Mesothelial cell of epicardium (in vitro differentiated cells): ENCODE results near the gene PYROXD2. TPM values are rescaled to one million over a fixed set of nuclear protein-coding genes. Genes with fewer than 3 reads are reported as not detected.

Experiments used
- DNase-seq, 2 experiments: peaks; one replicate each; pipeline ENCODE4 v3.0.0; 2021; ENCODE audit warnings: low spot score in 2 of 2; ENCODE audit not compliant: unreplicated experiment in 2 of 2
- H3K27ac Mint-ChIP-seq: 2 replicates; pipeline ENCODE4 v1.8.0; 2021; ENCODE audit warnings: mixed read lengths
- H3K27me3 Mint-ChIP-seq: 2 replicates; pipeline ENCODE4 v1.8.0; 2021; ENCODE audit warnings: low read depth, mixed read lengths
- H3K36me3 Mint-ChIP-seq: 2 replicates; pipeline ENCODE4 v1.8.0; 2021; ENCODE audit warnings: mixed read lengths
- H3K4me1 Mint-ChIP-seq: 2 replicates; pipeline ENCODE4 v1.8.0; 2021; ENCODE audit warnings: mixed read lengths
- H3K4me3 Mint-ChIP-seq: 2 replicates; pipeline ENCODE4 v1.8.0; 2021; ENCODE audit warnings: mild to moderate bottlenecking, moderate library complexity, mixed read lengths
- H3K9me3 Mint-ChIP-seq: 2 replicates; pipeline ENCODE4 v1.8.0; 2021; ENCODE audit warnings: mixed read lengths
- total RNA-seq: library from RNA; stranded (reverse); gene quantifications from 3 replicates; pipeline ENCODE4 v1.2.1, GENCODE V29; 2021
- TF ChIP-seq, protein P1 (sequence below): fragments of 200-600 bp; sonication (generic); IDR thresholded peaks from one replicate; pipeline ENCODE4 v1.5.0; 2021; ENCODE audit warnings: antibody characterized with exemption; ENCODE audit not compliant: unreplicated experiment

Gene PYROXD2
- total RNA-seq, 1 donor from 2014 or later, result 31.9 TPM

DNA sequence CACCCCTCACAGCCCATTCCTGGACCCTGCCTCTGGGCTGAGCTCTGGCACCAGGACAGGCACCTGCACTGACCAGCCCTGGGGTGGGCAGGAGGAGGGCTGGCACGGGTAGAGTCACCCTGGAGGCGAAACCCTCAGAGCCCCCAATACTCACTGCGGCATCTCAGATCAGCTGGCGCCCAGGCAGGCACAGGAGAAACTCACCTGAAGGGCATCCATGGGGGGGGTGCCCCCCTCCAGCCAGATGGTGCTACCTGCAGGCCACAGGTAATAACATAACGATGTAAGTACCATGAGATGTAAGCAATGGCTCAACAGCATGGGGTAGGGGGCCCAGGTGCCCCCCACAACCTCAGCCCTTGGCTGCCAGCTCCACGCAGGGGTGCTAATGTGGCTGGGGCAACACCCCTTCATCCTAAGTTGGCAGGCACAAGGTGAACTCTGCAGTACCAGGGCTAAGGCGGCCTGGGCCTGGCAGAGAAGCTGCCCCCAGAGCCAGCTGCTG lies 12.1 kb upstream of the PYROXD2 start:
- Mint-ChIP-seq H3K27ac (no peak overlapping the region), H3K27me3 (no peaks in the 10 kb centered on the region), H3K4me1 (no peaks in the 10 kb centered on the region), H3K36me3 (peaks cover 18% of the 10 kb centered on the region), H3K9me3 (peaks cover 8% of the 10 kb centered on the region), H3K4me3 (no peak overlapping the region)
- TF ChIP-seq, protein P1, sequence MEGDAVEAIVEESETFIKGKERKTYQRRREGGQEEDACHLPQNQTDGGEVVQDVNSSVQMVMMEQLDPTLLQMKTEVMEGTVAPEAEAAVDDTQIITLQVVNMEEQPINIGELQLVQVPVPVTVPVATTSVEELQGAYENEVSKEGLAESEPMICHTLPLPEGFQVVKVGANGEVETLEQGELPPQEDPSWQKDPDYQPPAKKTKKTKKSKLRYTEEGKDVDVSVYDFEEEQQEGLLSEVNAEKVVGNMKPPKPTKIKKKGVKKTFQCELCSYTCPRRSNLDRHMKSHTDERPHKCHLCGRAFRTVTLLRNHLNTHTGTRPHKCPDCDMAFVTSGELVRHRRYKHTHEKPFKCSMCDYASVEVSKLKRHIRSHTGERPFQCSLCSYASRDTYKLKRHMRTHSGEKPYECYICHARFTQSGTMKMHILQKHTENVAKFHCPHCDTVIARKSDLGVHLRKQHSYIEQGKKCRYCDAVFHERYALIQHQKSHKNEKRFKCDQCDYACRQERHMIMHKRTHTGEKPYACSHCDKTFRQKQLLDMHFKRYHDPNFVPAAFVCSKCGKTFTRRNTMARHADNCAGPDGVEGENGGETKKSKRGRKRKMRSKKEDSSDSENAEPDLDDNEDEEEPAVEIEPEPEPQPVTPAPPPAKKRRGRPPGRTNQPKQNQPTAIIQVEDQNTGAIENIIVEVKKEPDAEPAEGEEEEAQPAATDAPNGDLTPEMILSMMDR, result no peak
- DNase-seq, result no peak

DNA sequence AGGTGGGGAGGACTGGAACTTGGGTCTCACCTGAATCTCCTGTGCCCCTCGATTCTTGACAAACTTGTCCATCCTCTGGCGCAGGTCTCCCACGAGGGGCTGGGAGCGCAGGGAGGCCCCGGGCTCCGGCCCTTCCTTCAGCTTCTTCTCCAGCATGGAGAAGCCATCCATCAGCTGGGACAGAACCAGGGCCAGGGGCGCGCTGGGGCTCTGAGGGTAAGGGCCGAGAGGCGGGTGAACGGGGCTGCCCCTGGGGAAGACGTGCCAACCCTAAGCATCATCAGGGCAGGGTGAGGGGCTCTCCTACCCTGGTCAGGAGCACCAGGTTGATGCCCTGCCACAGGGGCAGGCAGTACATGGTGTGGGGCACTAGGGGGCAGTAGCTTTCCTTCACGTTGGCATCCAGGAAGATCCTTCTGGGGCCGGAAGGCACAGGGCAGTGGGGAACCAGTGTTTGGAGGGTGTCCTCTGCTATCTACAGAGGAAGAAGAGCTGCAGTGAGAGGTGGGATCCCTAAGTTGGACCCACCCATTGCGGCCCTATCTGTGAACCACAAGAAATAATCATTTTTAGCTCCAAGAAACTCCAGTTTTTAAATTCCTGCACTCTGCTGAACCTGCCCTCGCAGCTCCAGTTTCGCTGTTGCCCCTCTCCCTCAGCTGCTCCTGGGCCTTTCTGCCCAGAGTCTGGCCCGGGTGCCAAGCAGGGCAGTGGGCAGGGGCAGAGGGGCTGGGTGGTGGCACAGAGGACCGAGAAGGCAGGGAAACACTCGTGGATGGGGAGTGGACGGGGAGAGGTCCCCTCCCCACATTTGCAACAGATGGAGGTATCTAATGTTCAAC lies 10.8 kb upstream of the PYROXD2 start:
- H3K36me3 Mint-ChIP-seq, result peaks cover 6% of the 10 kb centered on the region
- no peaks in the 10 kb centered on the region for H3K4me1 Mint-ChIP-seq
- DNase-seq, result no peak
- no peaks in the 10 kb centered on the region for H3K9me3 Mint-ChIP-seq
- TF ChIP-seq, protein P1, result peak; percentile 31
- H3K27me3 Mint-ChIP-seq, result no peaks in the 10 kb centered on the region
- H3K27ac Mint-ChIP-seq, result no peak overlapping the region
- H3K4me3 Mint-ChIP-seq, result no peak overlapping the region

DNA sequence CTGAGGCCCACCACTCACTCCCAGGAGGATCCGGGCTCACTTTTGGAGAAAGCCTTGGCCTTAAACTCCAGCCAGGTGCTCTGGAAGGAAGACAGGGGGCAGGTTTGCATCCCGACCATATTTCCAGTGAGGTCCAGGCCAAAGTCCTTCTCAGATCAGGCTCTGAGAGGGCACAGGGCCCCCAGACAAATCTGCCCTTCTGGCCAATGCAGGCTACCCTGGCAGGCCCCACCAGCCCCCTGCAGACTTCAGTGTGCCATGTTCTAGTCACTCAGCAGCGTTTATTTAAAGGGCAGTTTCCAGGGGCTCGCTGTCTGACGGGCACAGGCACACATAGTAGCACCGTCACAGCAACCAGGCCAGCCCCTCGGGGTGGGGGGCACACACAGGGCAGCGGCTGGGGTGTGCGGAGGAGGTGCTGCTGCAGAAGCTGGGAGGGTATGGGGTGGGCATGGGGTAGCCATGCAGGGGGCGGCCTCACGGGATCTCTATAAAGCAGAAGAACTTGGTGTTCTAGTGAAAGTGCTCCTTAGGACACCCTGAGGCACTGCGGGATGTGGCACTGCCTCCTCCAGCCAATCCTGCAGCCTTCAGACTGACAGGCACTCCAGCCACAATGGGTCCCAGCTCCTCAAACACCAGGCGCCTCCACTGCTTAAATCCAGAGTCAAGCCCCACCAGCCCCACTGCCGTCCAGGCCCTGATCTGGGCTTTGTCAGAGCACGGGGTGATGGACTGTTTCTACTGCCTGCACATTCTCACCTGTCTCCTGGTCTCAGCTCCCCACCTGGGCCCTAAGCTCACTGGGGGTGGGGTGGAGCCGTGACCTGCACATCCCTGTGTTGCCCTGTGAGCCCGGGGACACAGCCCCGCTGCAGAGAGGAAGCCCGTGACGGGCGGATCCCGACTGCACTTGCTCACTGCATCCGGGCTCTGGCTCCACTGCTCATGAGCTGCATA lies 9.6 kb upstream of the PYROXD2 start:
- H3K4me1 Mint-ChIP-seq, result no peaks in the 10 kb centered on the region
- TF ChIP-seq, protein P1, result no peak
- no peak for DNase-seq
- H3K27me3 Mint-ChIP-seq, result no peaks in the 10 kb centered on the region
- no peaks in the 10 kb centered on the region for H3K9me3 Mint-ChIP-seq
- no peak overlapping the region for H3K4me3 Mint-ChIP-seq
- H3K36me3 Mint-ChIP-seq, result peaks cover 3% of the 10 kb centered on the region
- no peak overlapping the region for H3K27ac Mint-ChIP-seq

DNA sequence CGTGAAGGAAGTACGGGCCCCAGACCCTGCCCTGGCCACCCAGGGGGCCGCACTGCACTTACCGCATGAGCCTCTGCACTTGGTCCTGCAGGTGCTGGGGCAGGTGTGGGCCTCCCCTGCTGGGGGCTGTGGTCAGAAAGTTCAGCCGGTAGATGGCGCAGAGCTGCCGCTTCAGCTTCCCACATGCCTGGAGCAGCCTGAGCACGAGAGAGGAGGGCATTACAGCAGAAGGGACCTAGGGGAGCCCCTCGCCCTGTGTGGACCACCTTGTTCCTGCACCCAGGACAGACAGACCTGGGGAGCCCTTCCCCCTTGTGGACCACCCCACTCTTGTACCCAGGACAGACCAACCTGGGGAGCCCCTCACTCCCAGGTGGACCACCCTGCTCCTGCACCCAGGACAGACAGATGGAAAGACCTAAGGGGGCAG lies 8.7 kb upstream of the PYROXD2 start:
- Mint-ChIP-seq H3K9me3 (no peaks in the 10 kb centered on the region), H3K27ac (no peak overlapping the region), H3K36me3 (peaks cover 4% of the 10 kb centered on the region), H3K27me3 (no peaks in the 10 kb centered on the region), H3K4me1 (no peaks in the 10 kb centered on the region), H3K4me3 (no peak overlapping the region)
- no peak for DNase-seq
- TF ChIP-seq, protein P1, result peak; percentile 22

DNA sequence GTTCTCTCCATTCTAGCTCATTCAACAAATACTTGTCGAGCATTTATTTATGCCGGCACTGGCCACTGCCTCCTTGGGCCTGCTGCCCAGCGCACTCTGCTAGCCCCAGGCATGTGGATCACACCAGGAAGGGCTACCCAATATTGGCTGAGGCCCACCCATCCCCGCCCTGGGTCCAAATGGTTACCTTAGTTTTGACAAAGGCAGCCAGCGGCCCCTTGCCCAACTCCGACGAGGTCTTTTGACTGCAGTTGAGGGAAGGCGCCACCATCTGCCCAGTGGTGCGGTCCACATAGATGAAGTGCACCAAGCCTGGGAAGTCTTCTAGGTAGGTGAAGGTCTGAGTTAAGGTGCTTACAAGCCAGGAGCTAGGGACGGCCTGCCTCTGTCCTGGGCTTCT lies 7.2 kb upstream of the PYROXD2 start:
- Mint-ChIP-seq H3K4me3 (no peak overlapping the region), H3K4me1 (no peaks in the 10 kb centered on the region)
- TF ChIP-seq, protein P1, result no peak

More for the DNA sequence above, 7.2 kb upstream of the PYROXD2 start:
- DNase-seq, result no peak
- Mint-ChIP-seq H3K36me3 (peaks cover 4% of the 10 kb centered on the region), H3K27me3 (no peaks in the 10 kb centered on the region), H3K27ac (no peak overlapping the region), H3K9me3 (no peaks in the 10 kb centered on the region)
